ENCODE data around the gene TBC1D9B.

DNA sequence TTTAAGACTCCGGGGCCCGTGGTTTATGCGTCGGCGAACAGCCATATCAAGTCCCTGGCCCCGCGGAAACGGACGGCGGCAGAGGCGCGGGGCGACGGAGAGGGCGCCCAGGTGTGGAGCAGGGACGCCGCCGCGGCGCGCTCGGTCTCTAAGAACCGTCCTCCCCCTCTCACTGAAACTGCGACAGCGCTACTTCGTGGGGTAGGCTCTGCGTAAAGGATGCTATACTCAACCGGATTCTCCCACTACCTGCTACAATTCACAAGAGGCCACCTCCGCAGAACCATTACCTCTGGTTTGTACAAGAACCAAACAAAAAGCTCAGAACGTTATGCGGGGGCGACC lies 49.5 kb downstream of the TBC1D9B start:
- TF ChIP-seq, protein P1, sequence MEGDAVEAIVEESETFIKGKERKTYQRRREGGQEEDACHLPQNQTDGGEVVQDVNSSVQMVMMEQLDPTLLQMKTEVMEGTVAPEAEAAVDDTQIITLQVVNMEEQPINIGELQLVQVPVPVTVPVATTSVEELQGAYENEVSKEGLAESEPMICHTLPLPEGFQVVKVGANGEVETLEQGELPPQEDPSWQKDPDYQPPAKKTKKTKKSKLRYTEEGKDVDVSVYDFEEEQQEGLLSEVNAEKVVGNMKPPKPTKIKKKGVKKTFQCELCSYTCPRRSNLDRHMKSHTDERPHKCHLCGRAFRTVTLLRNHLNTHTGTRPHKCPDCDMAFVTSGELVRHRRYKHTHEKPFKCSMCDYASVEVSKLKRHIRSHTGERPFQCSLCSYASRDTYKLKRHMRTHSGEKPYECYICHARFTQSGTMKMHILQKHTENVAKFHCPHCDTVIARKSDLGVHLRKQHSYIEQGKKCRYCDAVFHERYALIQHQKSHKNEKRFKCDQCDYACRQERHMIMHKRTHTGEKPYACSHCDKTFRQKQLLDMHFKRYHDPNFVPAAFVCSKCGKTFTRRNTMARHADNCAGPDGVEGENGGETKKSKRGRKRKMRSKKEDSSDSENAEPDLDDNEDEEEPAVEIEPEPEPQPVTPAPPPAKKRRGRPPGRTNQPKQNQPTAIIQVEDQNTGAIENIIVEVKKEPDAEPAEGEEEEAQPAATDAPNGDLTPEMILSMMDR (IDR thresholded peaks at IDR 0.05), result no peak
- TF ChIP-seq POLR2A (IDR thresholded peaks at IDR 0.05), result no peak

All from heart left ventricle (tissue), 13 donors.